HepG2 (cell line): Measurements from ENCODE around the gene DLX5. TPM values are rescaled to one million over a fixed set of nuclear protein-coding genes. Genes with fewer than 3 reads are reported as not detected.

Experiments used
- FOXC1 ChIP-seq: sonication (generic); formaldehyde crosslinking; IDR thresholded peaks from 2 replicates; pipeline ENCODE4 v1.8.0; 2022; ENCODE audit warnings: mild to moderate bottlenecking, missing genetic modification reagents, borderline replicate concordance
- HINFP ChIP-seq: sonication (generic); formaldehyde crosslinking; IDR thresholded peaks from 2 replicates; pipeline ENCODE4 v1.4.0; 2020; ENCODE audit warnings: low read depth, mild to moderate bottlenecking, missing genetic modification reagents
- IRX3 ChIP-seq: sonication (generic); formaldehyde crosslinking; IDR thresholded peaks from 2 replicates; pipeline ENCODE4 v1.8.1; 2023; ENCODE audit warnings: mild to moderate bottlenecking, low read depth, missing genetic modification reagents, borderline replicate concordance
- MXD1 ChIP-seq: sonication (generic); formaldehyde crosslinking; IDR thresholded peaks from 2 replicates; pipeline ENCODE4 v1.4.0; 2020; ENCODE audit warnings: mild to moderate bottlenecking, missing genetic modification reagents
- NAIF1 ChIP-seq: sonication (generic); formaldehyde crosslinking; IDR thresholded peaks from 2 replicates; pipeline ENCODE4 v1.5.0; 2020; ENCODE audit warnings: mild to moderate bottlenecking, missing genetic modification reagents, borderline replicate concordance
- NONO ChIP-seq, 2 experiments: fragments of 450-650 bp in 1 of 2; sonication (generic) in 1 of 2; formaldehyde crosslinking in 1 of 2; IDR thresholded peaks in 1 of 2; conservative IDR thresholded peaks in 1 of 2; 2 replicates each; pipeline versions ENCODE4 v1.6.1 to v1.8.0; 2017 to 2022; ENCODE audit warnings: mild to moderate bottlenecking in 1 of 2, missing genetic modification reagents in 1 of 2, moderate library complexity in 1 of 2
- RERE ChIP-seq: IDR thresholded peaks from 2 replicates; pipeline ENCODE4 v1.6.1; 2016; ENCODE audit warnings: low read depth, missing genetic modification reagents, missing compliant biosample characterization
- TEAD3 ChIP-seq: optimal IDR thresholded peaks from 2 replicates; pipeline ENCODE3; 2016; ENCODE audit warnings: borderline replicate concordance
- THAP7 ChIP-seq: sonication (generic); formaldehyde crosslinking; IDR thresholded peaks from 2 replicates; pipeline ENCODE4 v1.8.1; 2023; ENCODE audit warnings: mild to moderate bottlenecking, missing genetic modification reagents
- THAP8 ChIP-seq: sonication (generic); formaldehyde crosslinking; IDR thresholded peaks from 2 replicates; pipeline ENCODE4 v1.5.1; 2020; ENCODE audit warnings: missing genetic modification reagents, mild to moderate bottlenecking, borderline replicate concordance
- ZFP36L2 ChIP-seq: sonication (generic); formaldehyde crosslinking; IDR thresholded peaks from 2 replicates; pipeline ENCODE4 v1.4.0; 2020; ENCODE audit warnings: missing genetic modification reagents
- ZGPAT ChIP-seq: IDR thresholded peaks from 2 replicates; pipeline ENCODE4 v1.6.1; 2016; ENCODE audit warnings: mild to moderate bottlenecking
- ZIK1 ChIP-seq: sonication (generic); formaldehyde crosslinking; IDR thresholded peaks from 2 replicates; pipeline ENCODE4 v1.5.0; 2020; ENCODE audit warnings: mild to moderate bottlenecking, low read depth, missing genetic modification reagents, borderline replicate concordance
- ZNF225 ChIP-seq: sonication (generic); formaldehyde crosslinking; IDR thresholded peaks from 2 replicates; pipeline ENCODE4 v1.4.0; 2020; ENCODE audit warnings: mild to moderate bottlenecking, missing genetic modification reagents
- ZNF263 ChIP-seq: sonication (generic); formaldehyde crosslinking; IDR thresholded peaks from 2 replicates; pipeline ENCODE4 v1.4.0; 2020; ENCODE audit warnings: missing genetic modification reagents
- ZNF496 ChIP-seq: sonication (generic); formaldehyde crosslinking; IDR thresholded peaks from 2 replicates; pipeline ENCODE4 v1.8.1; 2023; ENCODE audit warnings: mild to moderate bottlenecking, moderate library complexity, missing genetic modification reagents; ENCODE audit not compliant: insufficient replicate concordance
- polyA plus RNA-seq, 8 experiments: library from polyadenylated mRNA; depleted of rRNA in 3 of 8; stranded (reverse) in 7 of 8; unstranded in 1 of 8; fragments of >200 nt; fragmentation: Illumina TruSeq in 4 of 8; extraction: Trizol in 4 of 8; gene quantifications; 2 replicates each; pipeline versions ENCODE4 v1.2.1 to v1.2.3, GENCODE V29; 2011 to 2016; ENCODE audit warnings: low read depth in 4 of 8, missing spikeins in 1 of 8, mixed read lengths in 1 of 8; ENCODE audit not compliant: insufficient read depth in 1 of 8
- total RNA-seq, 5 experiments: library from RNA; depleted of rRNA; stranded (reverse); fragments of >200 nt; fragmentation: Illumina TruSeq; extraction: Trizol; gene quantifications; 2 replicates each; pipeline ENCODE4 v1.2.3, GENCODE V29; 2016; ENCODE audit warnings: low read depth in 1 of 5

The DLX5 gene
- total and polyA plus RNA-seq, 2 of the 13 experiments (the other 11 are each of a cell fraction or from before 2014, with no cell fraction given), result not detected

- TF ChIP-seq HINFP (CRISPR knock-in tag) (peak; percentile 63; the same call in 1 of the 2 replicates), IRX3 (CRISPR knock-in tag) (no peak), THAP7 (CRISPR knock-in tag) (0 out of 2 replicates have a peak, but pooled peaks have one; percentile 24), NONO (IDR thresholded peaks at IDR 0.05) (no peak), NONO (CRISPR knock-in tag; conservative IDR thresholded peaks at IDR 0.05) (peak; percentile 40), ZIK1 (no peak; the same call in 1 of the 2 replicates), ZNF263 (0 out of 2 replicates have a peak, but pooled peaks have one; percentile 19), ZGPAT (CRISPR knock-in tag) (peak; percentile 62; the same call in 1 of the 2 replicates), ZNF496 (CRISPR knock-in tag) (no peak), NAIF1 (CRISPR knock-in tag) (peak; percentile 90), ZNF225 (CRISPR knock-in tag) (peak; percentile 50; the same call in 1 of the 2 replicates), FOXC1 (0 out of 2 replicates have a peak, but pooled peaks have one; percentile 71), MXD1 (CRISPR knock-in tag) (no peak), TEAD3 (CRISPR knock-in tag) (peak; percentile 71), THAP8 (CRISPR knock-in tag) (no peak), RERE (CRISPR knock-in tag) (no peak), ZFP36L2 (CRISPR knock-in tag) (no peak)
Measured at GRCh38 chr7:97005183-97006054, 19.2 kb downstream of the DLX5 start, which contains the start of gene DLX6 (continued).
